ENCODE data around the gene LRRC3C.
A peak's percentile ranks its signal among the peaks of the same experiment; 100 is the strongest.

LRRC3C gene

DNA sequence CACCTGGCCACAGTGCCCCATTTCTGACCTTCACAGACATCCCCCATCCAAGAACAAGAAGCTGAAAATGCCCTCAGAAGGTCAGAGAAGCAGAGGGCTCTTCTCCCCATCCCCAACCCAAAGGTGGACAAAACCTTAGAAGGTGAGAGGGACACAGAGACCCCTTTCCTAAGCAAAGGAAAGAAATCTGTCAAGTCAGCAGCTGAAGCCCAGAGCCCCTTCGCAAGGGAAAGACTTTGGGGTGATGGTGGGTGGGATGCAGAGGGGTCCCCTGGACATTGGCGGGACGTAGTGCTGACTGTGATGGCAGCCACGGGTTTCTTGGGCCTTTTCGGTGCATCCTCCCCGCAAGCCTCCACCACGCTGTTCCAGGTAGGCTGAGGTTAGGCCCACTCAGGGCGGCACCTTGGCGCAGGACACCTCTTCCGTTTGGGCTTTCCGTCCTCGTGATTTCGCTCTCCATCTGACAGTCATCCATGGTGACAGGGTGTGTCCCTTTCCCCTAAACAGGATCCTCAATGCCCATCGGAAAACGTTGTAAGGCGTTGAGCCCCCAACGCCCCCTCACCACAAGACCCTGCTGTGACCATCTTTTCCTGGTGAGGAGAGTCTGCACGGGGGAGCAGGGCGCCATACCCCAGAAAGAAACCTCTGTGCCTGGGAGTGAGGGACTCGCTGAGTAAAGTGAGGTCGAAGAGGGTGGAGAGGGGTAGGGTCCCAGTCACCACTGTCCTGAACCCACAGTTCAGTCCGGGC is 24.6 kb downstream of the LRRC3C start:
- peaks cover 8% of the 10 kb centered on the region; the same call in 1 of the 2 replicates for H3K4me1 ChIP-seq (ENCODE audit: control insufficient read depth, insufficient read depth, low read length)
- H3K27me3 ChIP-seq (ENCODE audit: control insufficient read depth, insufficient read depth, low read length), result peaks cover 8% of the 10 kb centered on the region
- H3K36me3 ChIP-seq (ENCODE audit: control insufficient read depth, insufficient read depth, low read length), result no peaks in the 10 kb centered on the region
- H3K9me3 ChIP-seq (ENCODE audit: control insufficient read depth, insufficient read depth, low read length), result no peaks in the 10 kb centered on the region
- H3K4me3 ChIP-seq (ENCODE audit: low read depth, low read length), result peak overlapping the region; percentile 62
- H3K9ac ChIP-seq (ENCODE audit: low read depth, low read length), result no peak overlapping the region
- H3K27ac ChIP-seq (ENCODE audit: low read depth, low read length), result peak overlapping the region; percentile 42

DNA sequence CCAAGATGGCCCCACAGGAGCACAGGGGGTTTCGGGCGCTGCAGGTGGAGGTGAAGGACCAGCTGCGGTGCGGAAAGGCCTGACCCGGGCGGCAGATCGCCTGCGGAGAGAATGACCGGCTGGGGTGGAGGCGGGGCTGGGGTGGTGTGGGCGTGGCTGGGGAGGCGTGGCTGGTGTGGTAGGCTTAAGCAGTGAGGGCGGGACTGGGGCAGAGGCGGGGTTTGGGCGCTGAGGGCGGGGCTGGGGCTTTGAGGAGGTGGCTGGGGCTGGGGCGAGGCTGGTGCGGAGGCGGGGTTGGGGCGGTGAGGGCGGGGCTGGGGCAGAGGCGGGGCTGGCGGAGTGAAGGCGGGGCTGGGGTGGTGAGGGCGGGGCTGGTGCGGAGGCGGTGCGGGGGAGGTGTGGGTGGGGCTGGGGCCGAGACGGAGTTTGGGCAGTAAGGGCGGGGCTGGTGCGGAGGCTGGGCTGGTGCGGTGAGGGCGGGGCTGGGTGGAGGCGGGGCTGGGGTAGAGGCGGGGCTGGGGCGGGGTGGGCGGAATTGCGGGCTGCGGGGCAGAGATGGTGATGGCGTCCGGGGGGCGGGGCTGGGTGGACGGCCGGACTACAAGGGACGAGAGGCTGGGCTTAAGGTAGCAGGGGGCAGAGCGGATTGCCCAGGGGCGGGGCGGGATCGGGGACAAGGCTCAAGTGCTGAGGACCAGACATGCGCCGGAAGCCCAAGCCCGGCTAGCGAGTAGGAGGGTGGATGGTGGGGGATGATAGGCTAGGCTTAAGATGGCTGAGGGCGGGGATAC is 25.3 kb downstream of the LRRC3C start:
- Histone ChIP-seq H3K27me3 (ENCODE audit: control insufficient read depth, insufficient read depth, low read length) (peaks cover 8% of the 10 kb centered on the region), H3K9me3 (ENCODE audit: control insufficient read depth, insufficient read depth, low read length) (no peaks in the 10 kb centered on the region), H3K27ac (ENCODE audit: low read depth, low read length) (peak overlapping the region; percentile 95), H3K4me3 (ENCODE audit: low read depth, low read length) (peak overlapping the region; percentile 86), H3K36me3 (ENCODE audit: control insufficient read depth, insufficient read depth, low read length) (no peaks in the 10 kb centered on the region), H3K9ac (ENCODE audit: low read depth, low read length) (peak overlapping the region; percentile 84; the same call in 1 of the 2 replicates), H3K4me1 (ENCODE audit: control insufficient read depth, insufficient read depth, low read length) (peaks cover 8% of the 10 kb centered on the region; the same call in 1 of the 2 replicates)

DNA sequence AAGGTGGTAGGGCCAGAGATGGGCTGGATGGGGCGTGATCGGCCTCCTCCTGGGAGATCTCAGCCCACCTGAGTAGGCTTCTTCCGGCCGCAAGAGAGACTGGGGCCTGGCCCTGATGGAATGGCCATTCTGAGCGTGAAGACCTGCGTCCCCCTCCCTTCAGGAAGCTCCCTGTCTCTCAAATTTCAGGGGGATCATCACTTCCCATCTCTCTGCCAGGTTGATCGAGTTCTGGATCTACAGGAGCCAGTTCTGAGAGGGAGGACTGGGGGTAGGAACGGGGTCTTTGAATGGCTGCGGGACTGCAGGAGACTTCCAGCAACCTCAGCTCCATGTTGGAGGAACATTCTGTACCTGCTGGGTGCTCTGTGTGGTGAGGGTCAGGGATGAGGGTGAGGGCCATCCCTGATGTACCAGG is 25.9 kb downstream of the LRRC3C start:
- peak overlapping the region; percentile 84 for H3K9ac ChIP-seq (ENCODE audit: low read depth, low read length)
- H3K4me3 ChIP-seq (ENCODE audit: low read depth, low read length), result peak overlapping the region; percentile 86
- peaks cover 8% of the 10 kb centered on the region; the same call in 1 of the 2 replicates for H3K4me1 ChIP-seq (ENCODE audit: control insufficient read depth, insufficient read depth, low read length)
- peak overlapping the region; percentile 95 for H3K27ac ChIP-seq (ENCODE audit: low read depth, low read length)
- peaks cover 8% of the 10 kb centered on the region for H3K27me3 ChIP-seq (ENCODE audit: control insufficient read depth, insufficient read depth, low read length)
- no peaks in the 10 kb centered on the region for H3K9me3 ChIP-seq (ENCODE audit: control insufficient read depth, insufficient read depth, low read length)
- H3K36me3 ChIP-seq (ENCODE audit: control insufficient read depth, insufficient read depth, low read length), result no peaks in the 10 kb centered on the region

DNA sequence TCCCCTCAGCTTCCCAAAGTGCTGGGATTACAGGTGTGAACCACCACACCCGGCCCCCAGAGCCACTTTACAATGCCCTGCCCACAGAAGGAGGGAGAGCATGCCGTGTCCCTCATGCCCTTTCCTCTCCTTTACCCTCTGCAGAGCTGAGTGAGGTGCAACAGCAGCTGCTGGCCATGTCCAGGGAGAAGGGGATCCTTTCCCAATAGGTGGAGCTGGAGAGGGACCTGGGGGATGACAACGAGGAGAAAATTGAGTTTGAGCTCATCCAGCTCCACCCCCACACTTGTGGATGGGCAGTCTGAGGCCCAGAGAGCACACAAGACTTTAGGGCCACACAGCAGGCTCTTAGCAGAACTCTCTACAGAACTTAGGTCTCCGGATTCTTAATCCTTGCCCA is 27.3 kb downstream of the LRRC3C start:
- no peaks in the 10 kb centered on the region for H3K36me3 ChIP-seq (ENCODE audit: control insufficient read depth, insufficient read depth, low read length)
- H3K4me3 ChIP-seq (ENCODE audit: low read depth, low read length), result no peak overlapping the region
- H3K27me3 ChIP-seq (ENCODE audit: control insufficient read depth, insufficient read depth, low read length), result peaks cover 8% of the 10 kb centered on the region
- peaks cover 8% of the 10 kb centered on the region; the same call in 1 of the 2 replicates for H3K4me1 ChIP-seq (ENCODE audit: control insufficient read depth, insufficient read depth, low read length)
- H3K9me3 ChIP-seq (ENCODE audit: control insufficient read depth, insufficient read depth, low read length), result no peaks in the 10 kb centered on the region
- no peak overlapping the region for H3K27ac ChIP-seq (ENCODE audit: low read depth, low read length)
- H3K9ac ChIP-seq (ENCODE audit: low read depth, low read length), result no peak overlapping the region

DNA sequence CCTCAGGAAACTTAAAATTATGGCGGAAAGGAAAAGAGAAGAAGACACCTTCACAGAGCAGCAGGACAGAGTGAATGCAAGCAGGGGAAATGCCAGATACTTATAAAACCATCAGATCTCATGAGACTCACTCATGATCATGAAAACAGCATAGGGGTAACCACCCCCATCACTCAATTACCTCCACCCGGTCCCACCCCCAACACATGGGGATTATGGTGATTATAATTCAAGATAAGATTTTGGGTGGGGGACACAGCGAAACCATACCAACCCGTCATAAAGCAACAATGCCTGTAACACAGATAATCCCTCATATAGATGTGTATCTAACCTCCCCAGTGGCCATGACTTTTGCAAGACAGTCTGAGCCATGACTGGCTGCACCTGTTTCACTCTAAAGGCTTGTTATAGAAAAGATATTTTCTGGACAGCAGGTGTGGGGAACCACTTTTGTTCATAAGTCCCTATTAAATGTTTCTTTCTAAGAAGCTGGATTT is 28.2 kb downstream of the LRRC3C start:
- Histone ChIP-seq H3K4me3 (ENCODE audit: low read depth, low read length) (no peak overlapping the region), H3K4me1 (ENCODE audit: control insufficient read depth, insufficient read depth, low read length) (peaks cover 8% of the 10 kb centered on the region; the same call in 1 of the 2 replicates), H3K9me3 (ENCODE audit: control insufficient read depth, insufficient read depth, low read length) (no peaks in the 10 kb centered on the region), H3K36me3 (ENCODE audit: control insufficient read depth, insufficient read depth, low read length) (no peaks in the 10 kb centered on the region), H3K9ac (ENCODE audit: low read depth, low read length) (no peak overlapping the region), H3K27me3 (ENCODE audit: control insufficient read depth, insufficient read depth, low read length) (peaks cover 8% of the 10 kb centered on the region), H3K27ac (ENCODE audit: low read depth, low read length) (no peak overlapping the region)

DNA sequence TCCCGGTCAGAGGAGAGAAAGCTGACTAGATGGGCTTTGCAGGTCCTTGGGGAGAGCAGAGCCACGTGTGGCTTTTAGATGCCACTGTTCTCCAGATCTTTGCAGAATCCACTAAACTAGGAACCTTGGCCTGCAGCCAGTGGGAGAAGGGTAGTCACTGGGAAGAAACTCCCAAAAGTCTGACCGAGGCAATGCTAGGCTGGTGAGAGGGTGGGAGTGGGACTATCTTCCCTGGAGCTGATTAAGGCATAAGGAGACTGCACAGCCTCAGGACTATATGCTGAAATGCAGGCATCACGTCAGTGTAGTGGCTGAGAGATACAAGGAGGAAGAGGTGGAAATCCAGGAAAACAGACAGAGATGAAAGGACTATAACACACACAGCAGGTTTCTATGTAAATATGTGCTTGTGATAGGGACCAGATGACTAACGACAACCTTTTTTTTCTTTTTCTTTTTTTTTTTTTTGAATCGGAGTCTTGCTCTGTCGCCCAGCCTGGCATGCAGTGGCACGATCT is 33.1 kb downstream of the LRRC3C start:
- Histone ChIP-seq H3K4me3 (ENCODE audit: low read depth, low read length) (no peak overlapping the region), H3K9ac (ENCODE audit: low read depth, low read length) (no peak overlapping the region)

DNA sequence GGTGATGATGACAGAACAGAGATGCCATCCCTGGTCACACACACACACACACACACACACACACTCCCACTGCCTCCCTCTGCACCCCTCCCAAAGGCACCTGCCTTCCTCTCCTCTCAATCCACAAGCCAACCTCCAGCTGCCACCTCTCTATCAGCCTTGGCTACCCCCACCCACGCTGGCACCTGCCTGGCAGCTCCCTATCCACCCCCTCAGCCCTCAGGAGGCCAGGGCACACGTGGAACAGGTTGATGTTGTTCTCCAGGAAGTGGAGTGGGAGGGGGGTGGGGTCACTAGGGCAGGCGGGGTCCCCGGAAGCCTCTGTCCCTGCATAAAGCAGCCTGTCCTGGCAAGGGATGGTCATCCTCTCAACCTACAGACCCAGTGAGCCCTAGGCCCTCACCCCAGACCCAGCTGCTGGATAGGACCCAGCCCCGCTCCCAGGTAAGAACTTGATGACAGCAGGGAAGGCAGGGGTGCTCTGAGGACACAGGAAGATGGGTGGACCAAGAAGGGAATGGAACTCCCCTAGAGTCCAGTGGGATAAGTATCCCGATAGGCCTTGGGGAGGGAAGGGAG is 35.2 kb downstream of the LRRC3C start, which contains the start of gene GSDMA:
Gene GSDMA (plus strand): TSS at position 363 of the 579 bp plus-strand sequence. CDS start 2,684 bp downstream, outside the sequence.
- Histone ChIP-seq H3K9ac (ENCODE audit: low read depth, low read length) (no peak within 1 kb of the TSS), H3K27me3 (ENCODE audit: control insufficient read depth, insufficient read depth, low read length) (no peaks in the 10 kb centered on the region), H3K4me3 (ENCODE audit: low read depth, low read length) (no peak within 1 kb of the TSS), H3K27ac (ENCODE audit: low read depth, low read length) (no peak within 1 kb of the TSS), H3K36me3 (ENCODE audit: control insufficient read depth, insufficient read depth, low read length) (no peaks in the 10 kb centered on the region), H3K9me3 (ENCODE audit: control insufficient read depth, insufficient read depth, low read length) (no peaks in the 10 kb centered on the region), H3K4me1 (ENCODE audit: control insufficient read depth, insufficient read depth, low read length) (no peaks in the 10 kb centered on the region; the same call in 1 of the 2 replicates)

More for the DNA sequence above, 33.1 kb downstream of the LRRC3C start:
- Histone ChIP-seq H3K36me3 (ENCODE audit: control insufficient read depth, insufficient read depth, low read length) (no peaks in the 10 kb centered on the region), H3K4me1 (ENCODE audit: control insufficient read depth, insufficient read depth, low read length) (no peaks in the 10 kb centered on the region; the same call in 1 of the 2 replicates), H3K9me3 (ENCODE audit: control insufficient read depth, insufficient read depth, low read length) (no peaks in the 10 kb centered on the region), H3K27me3 (ENCODE audit: control insufficient read depth, insufficient read depth, low read length) (no peaks in the 10 kb centered on the region), H3K27ac (ENCODE audit: low read depth, low read length) (no peak overlapping the region)

DNA sequence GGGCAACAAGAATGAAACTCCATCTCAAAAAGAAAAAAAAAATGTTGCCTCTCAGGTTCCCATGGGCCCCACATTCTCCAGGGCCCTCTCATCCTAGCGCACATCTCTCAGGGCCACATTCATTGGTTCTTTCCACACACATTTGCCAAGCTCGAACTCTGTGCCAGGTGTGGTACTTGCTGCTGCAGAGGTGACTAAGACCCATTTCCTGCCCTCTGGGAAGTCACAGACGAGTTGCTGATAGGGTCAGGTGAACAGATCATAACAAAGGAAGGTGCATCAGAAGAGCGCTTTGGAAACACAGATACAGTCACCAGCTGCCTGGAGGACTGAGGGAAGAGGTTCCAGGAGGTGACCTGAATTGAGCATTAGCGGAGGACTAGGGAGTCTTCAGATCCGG is 36.3 kb downstream of the LRRC3C start:
- no peak overlapping the region for H3K4me3 ChIP-seq (ENCODE audit: low read depth, low read length)
- H3K9ac ChIP-seq (ENCODE audit: low read depth, low read length), result no peak overlapping the region
- no peaks in the 10 kb centered on the region for H3K27me3 ChIP-seq (ENCODE audit: control insufficient read depth, insufficient read depth, low read length)
- H3K27ac ChIP-seq (ENCODE audit: low read depth, low read length), result no peak overlapping the region
- H3K9me3 ChIP-seq (ENCODE audit: control insufficient read depth, insufficient read depth, low read length), result no peaks in the 10 kb centered on the region
- no peaks in the 10 kb centered on the region for H3K36me3 ChIP-seq (ENCODE audit: control insufficient read depth, insufficient read depth, low read length)
- H3K4me1 ChIP-seq (ENCODE audit: control insufficient read depth, insufficient read depth, low read length), result no peaks in the 10 kb centered on the region; the same call in 1 of the 2 replicates

DNA sequence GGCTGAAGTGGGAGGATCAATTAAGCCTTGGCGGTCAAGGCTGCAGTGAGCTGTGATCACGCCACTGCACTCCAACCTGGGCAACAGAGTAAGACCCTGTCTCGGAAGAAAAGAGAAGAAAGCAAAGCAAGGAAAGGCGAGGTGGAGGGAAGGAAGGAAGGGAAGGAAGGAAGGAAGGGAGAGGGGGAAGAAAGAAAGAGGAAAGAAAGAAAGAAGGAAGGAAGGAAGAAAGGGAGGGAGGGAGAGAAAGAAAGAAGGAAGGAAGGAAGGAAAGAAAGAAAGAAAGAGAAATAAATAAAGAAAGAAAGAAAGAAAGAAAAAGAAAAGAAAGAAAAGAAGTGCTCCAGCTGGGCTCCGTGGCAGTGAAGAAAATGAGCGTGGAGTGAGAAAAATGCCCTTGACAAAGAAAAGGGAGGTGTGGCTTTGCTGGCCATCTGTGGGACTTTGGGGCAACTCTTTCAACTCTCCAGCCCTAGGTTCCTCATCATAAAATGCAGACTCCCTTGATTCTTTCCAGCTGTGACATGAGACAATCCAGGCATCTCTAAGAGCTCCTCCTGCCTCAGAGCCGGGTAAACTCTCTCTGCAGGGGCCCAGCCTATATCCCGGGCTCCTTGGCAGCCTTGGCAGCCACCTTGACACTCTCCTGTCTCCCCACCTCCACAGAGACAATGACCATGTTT is 37.6 kb downstream of the LRRC3C start:
- Histone ChIP-seq H3K4me1 (ENCODE audit: control insufficient read depth, insufficient read depth, low read length) (no peaks in the 10 kb centered on the region), H3K4me3 (ENCODE audit: low read depth, low read length) (no peak overlapping the region)

DNA sequence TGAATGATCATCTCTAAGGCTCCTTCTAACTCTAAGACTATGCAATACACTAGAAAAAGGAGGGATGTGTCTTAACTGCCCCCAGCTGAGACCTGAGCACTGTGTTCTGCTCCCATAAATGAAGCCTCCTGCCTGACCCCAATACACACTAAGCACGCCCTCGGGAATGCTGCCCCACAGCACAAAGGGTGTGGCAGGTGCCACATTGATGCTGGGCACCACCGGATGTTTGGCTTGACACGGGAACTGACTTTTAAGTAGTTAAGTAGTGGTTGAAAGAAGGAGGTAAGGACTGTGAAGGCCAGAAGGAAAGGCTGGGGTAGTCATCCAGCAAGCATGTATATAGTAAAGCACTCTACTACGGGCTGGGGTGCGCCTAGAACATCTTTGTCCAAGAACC is 39.2 kb downstream of the LRRC3C start:
- H3K27ac ChIP-seq (ENCODE audit: low read depth, low read length), result no peak overlapping the region

More for the DNA sequence above, 37.6 kb downstream of the LRRC3C start:
- Histone ChIP-seq H3K36me3 (ENCODE audit: control insufficient read depth, insufficient read depth, low read length) (no peaks in the 10 kb centered on the region), H3K9me3 (ENCODE audit: control insufficient read depth, insufficient read depth, low read length) (no peaks in the 10 kb centered on the region), H3K27me3 (ENCODE audit: control insufficient read depth, insufficient read depth, low read length) (no peaks in the 10 kb centered on the region; the same call in 1 of the 2 replicates), H3K9ac (ENCODE audit: low read depth, low read length) (no peak overlapping the region), H3K27ac (ENCODE audit: low read depth, low read length) (no peak overlapping the region)

More for the DNA sequence above, 39.2 kb downstream of the LRRC3C start:
- H3K27me3 ChIP-seq (ENCODE audit: control insufficient read depth, insufficient read depth, low read length), result no peaks in the 10 kb centered on the region; the same call in 1 of the 2 replicates
- no peaks in the 10 kb centered on the region for H3K4me1 ChIP-seq (ENCODE audit: control insufficient read depth, insufficient read depth, low read length)
- H3K36me3 ChIP-seq (ENCODE audit: control insufficient read depth, insufficient read depth, low read length), result no peaks in the 10 kb centered on the region
- H3K4me3 ChIP-seq (ENCODE audit: low read depth, low read length), result no peak overlapping the region
- H3K9ac ChIP-seq (ENCODE audit: low read depth, low read length), result no peak overlapping the region
- H3K9me3 ChIP-seq (ENCODE audit: control insufficient read depth, insufficient read depth, low read length), result no peaks in the 10 kb centered on the region

All from HUES48 (cell line).